ENCODE results near the gene MUC5B. TPM values are rescaled to one million over a fixed set of nuclear protein-coding genes. Genes with fewer than 3 reads are reported as not detected.
A peak's percentile ranks its signal among the peaks of the same experiment; 100 is the strongest.
"Not testable (repeated sequence)": the region's sequence is repeated elsewhere in the genome, so short reads cannot be mapped to it uniquely, and the experiment has no call there.

The MUC5B gene
- total and polyA plus RNA-seq, 5 donors from 2014 or later: not detected

DNA sequence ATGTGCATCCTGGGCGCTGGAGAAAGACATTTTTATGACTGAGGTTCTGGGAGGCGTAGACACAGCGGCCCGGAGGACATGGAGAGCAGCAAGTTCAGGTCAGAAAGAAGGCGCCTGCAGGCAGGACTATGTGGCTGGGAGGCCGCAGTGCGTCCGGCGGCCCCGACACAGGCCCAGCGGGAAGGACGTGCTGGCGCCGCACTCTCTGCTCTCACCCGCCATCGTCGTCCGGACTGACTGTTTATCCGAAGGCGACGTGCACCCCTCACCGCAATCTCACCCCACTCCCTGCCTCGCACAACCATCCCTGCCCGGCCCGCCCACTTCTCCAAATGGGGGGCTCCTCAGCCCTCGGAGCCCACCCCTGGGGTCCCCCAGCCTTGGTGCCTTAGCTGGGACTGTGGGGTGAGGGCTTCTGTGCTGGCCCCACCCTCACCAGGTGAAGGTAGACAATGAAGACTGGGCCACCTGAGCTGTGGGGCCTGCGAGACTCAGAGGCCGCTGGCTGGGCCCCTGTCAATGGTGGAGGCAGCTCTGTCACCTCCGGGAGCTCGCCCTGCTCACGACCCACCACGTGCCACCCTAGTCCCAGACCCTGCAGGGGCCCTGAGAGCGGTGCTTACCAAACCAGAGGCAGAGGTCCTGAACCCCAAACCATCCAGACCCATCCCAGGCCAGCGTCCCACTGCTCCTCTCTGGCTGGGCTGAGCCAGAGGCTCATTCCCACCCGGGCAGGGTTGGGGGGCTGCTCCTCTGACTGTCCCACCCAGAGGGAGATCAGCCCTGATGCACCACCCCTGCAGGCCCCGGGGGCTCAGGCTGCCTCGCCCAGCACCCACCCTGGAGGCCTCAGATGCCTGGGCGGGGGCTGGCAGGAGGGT, 16.2 kb upstream of the MUC5B start:
- Mint-ChIP-seq H3K4me3 (no peak overlapping the region), H3K4me1 (no peaks in the 10 kb centered on the region), H3K27ac (no peak overlapping the region), H3K27me3 (peaks cover 3% of the 10 kb centered on the region), H3K9me3 (peaks cover 2 to 21% (median 5%) of the 10 kb centered on the region in 7 donors), H3K36me3 (no peaks in the 10 kb centered on the region)
- ATAC-seq (ENCODE audit: low read depth in 2 of 2): no peak
- Histone ChIP-seq H3K4me1 (ENCODE audit: control insufficient read depth, insufficient read depth, low read length, poor library complexity, severe bottlenecking) (no peaks in the 10 kb centered on the region), H3K27me3 (ENCODE audit: control insufficient read depth, insufficient read depth, low read length) (no peaks in the 10 kb centered on the region), H3K9me3 (ENCODE audit: control insufficient read depth in 2 of 2, low read length in 2 of 2) (peaks cover 5 to 12% of the 10 kb centered on the region in 2 experiments), H3K36me3 (ENCODE audit: control insufficient read depth, insufficient read depth, low read length) (no peaks in the 10 kb centered on the region), H3K27ac (ENCODE audit: insufficient read depth, low read length, poor library complexity, severe bottlenecking) (no peak overlapping the region), H3K4me3 (ENCODE audit: low read depth, low read length) (no peak overlapping the region)
- no peak for DNase-seq

- no peak overlapping the region for H3K4me3 Mint-ChIP-seq
- no peaks in the 10 kb centered on the region for H3K36me3 Mint-ChIP-seq
- no peaks in the 10 kb centered on the region for H3K4me1 ChIP-seq (ENCODE audit: control insufficient read depth, insufficient read depth, low read length, poor library complexity, severe bottlenecking)
- H3K27me3 ChIP-seq (ENCODE audit: control insufficient read depth, insufficient read depth, low read length): no peaks in the 10 kb centered on the region
- H3K9me3 Mint-ChIP-seq: peaks cover 2 to 29% (median 5%) of the 10 kb centered on the region in 7 donors
- no peak overlapping the region for H3K27ac Mint-ChIP-seq
- H3K27ac ChIP-seq (ENCODE audit: insufficient read depth, low read length, poor library complexity, severe bottlenecking): no peak overlapping the region
- ATAC-seq (ENCODE audit: low read depth in 2 of 2) (no peak), DNase-seq (no peak)
- no peaks in the 10 kb centered on the region for H3K36me3 ChIP-seq (ENCODE audit: control insufficient read depth, insufficient read depth, low read length)
- H3K4me3 ChIP-seq (ENCODE audit: low read depth, low read length): no peak overlapping the region
- no peaks in the 10 kb centered on the region for H3K4me1 Mint-ChIP-seq
- H3K27me3 Mint-ChIP-seq: peaks cover 4% of the 10 kb centered on the region
- H3K9me3 ChIP-seq (ENCODE audit: control insufficient read depth in 2 of 2, low read length in 2 of 2): peaks cover 14 to 21% of the 10 kb centered on the region in 2 experiments
Observed at GRCh38 chr11:1207401-1208143, 15.3 kb upstream of the MUC5B start.

DNA sequence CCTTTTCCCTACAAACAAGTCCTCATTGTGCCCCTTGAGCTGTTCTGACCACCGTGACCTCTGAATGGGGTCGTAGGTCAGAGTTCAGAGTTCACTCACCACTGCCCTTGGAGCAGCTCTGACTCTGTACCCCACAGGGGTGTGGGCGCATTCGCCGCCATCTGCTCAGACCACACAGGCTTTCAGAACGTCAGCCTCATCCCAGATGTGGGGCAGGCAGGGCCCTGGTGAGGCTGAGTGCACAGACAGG, 14.8 kb upstream of the MUC5B start:
- no peaks in the 10 kb centered on the region for H3K27me3 ChIP-seq (ENCODE audit: control insufficient read depth, insufficient read depth, low read length)
- H3K4me3 Mint-ChIP-seq: no peak overlapping the region
- no peaks in the 10 kb centered on the region for H3K36me3 Mint-ChIP-seq
- no peaks in the 10 kb centered on the region for H3K4me1 Mint-ChIP-seq
- H3K27me3 Mint-ChIP-seq: peaks cover 4% of the 10 kb centered on the region
- no peak for ATAC-seq (ENCODE audit: low read depth in 2 of 2)
- H3K4me3 ChIP-seq (ENCODE audit: low read depth, low read length): no peak overlapping the region
- DNase-seq: no peak
- peaks cover 16 to 25% of the 10 kb centered on the region in 2 experiments for H3K9me3 ChIP-seq (ENCODE audit: control insufficient read depth in 2 of 2, low read length in 2 of 2)
- no peak overlapping the region for H3K27ac ChIP-seq (ENCODE audit: insufficient read depth, low read length, poor library complexity, severe bottlenecking)
- no peaks in the 10 kb centered on the region for H3K4me1 ChIP-seq (ENCODE audit: control insufficient read depth, insufficient read depth, low read length, poor library complexity, severe bottlenecking)
- H3K27ac Mint-ChIP-seq: peak overlapping the region in 1 of 3 donors; percentile 74
- H3K9me3 Mint-ChIP-seq: peaks cover 2 to 33% (median 5%) of the 10 kb centered on the region in 7 donors
- no peaks in the 10 kb centered on the region for H3K36me3 ChIP-seq (ENCODE audit: control insufficient read depth, insufficient read depth, low read length)

DNA sequence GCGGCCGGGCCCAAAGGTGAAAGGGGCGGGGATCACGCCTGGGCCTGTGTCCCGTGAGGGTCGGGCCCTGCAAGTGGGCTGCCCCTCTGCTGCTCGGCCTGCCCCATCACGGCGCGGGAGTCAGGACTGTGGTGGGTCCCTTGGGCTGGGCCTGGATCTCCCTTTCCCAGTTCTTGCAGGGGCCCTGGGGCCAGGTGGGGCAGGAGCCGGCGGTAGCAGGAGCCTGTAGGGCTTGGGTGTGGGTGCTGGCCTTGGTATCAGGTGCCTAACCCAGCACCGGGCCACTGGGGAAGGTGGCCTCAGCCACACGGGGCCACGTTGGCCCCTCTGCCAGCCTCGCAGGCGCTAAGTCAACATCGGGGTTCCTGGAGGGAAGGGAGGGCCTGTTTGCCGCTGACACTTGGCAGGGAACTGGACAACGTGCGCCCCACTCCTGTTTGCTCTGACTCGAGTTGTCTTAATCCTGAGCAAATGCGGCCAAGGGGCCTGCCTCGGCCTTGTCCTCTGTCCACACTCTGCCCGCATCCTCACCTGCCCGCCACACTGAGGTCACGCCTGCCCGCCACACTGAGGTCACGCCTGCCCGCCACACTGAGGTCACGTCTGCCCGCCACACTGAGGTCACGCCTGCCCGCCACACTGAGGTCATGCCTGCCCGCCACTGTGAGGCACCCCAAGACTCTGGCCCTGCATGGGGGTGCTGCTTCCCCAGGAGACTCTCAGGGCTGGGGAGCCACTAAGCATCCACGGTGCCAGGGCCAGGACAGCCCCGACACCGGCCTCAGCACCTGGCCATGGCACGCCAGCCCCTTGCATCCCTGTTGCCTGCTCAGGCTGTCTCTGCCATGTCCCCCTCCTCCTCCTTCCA, 14.2 kb upstream of the MUC5B start:
- Histone ChIP-seq H3K9me3 (ENCODE audit: control insufficient read depth in 2 of 2, low read length in 2 of 2) (peaks cover 20 to 25% of the 10 kb centered on the region in 2 experiments), H3K4me1 (ENCODE audit: control insufficient read depth, insufficient read depth, low read length, poor library complexity, severe bottlenecking) (no peaks in the 10 kb centered on the region), H3K27ac (ENCODE audit: insufficient read depth, low read length, poor library complexity, severe bottlenecking) (no peak overlapping the region), H3K36me3 (ENCODE audit: control insufficient read depth, insufficient read depth, low read length) (no peaks in the 10 kb centered on the region), H3K27me3 (ENCODE audit: control insufficient read depth, insufficient read depth, low read length) (no peaks in the 10 kb centered on the region), H3K4me3 (ENCODE audit: low read depth, low read length) (no peak overlapping the region)
- no peak overlapping the region for H3K4me3 Mint-ChIP-seq
- no peaks in the 10 kb centered on the region for H3K4me1 Mint-ChIP-seq
- DNase-seq (no peak), ATAC-seq (ENCODE audit: low read depth in 2 of 2) (no peak)
- H3K36me3 Mint-ChIP-seq: no peaks in the 10 kb centered on the region
- peaks cover 4% of the 10 kb centered on the region for H3K27me3 Mint-ChIP-seq
- H3K9me3 Mint-ChIP-seq: peaks cover 2 to 38% (median 7%) of the 10 kb centered on the region in 7 donors
- H3K27ac Mint-ChIP-seq: no peak overlapping the region

DNA sequence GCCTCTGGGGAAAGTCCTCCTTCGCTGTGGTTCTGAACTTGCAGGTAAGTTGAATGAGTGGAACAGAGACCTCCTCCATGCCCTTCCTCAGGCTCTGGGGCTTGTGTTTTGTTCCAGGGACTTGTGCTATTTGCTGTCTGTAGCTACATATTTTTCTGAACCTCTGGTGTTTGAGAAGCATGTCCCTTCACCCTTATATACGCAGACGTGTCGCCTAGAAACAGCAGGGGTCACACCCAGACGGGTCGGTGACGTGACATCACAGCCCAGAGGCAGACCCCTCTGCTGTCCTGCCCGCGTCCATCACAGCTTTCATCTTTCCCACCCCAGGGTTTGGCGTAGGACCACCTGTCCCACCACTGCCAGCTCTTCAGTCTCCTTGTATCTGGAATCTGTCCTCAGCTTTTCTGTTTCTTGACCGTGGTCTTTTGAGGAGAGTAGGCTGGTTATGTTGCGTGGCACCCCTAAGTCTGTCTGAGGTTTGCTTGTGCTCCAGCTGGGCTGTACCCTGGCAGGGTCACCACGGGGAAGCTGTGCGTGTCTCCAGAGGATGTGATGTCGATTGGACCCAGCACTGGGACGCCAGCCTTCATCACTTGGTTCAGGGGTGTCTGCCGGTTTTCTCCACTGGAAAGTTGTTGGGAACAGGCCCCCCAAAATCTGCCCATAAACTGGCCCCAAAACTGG, 13.4 kb upstream of the MUC5B start:
- peaks cover 4% of the 10 kb centered on the region for H3K27me3 Mint-ChIP-seq
- DNase-seq (no peak), ATAC-seq (ENCODE audit: low read depth in 2 of 2) (no peak)
- H3K4me1 Mint-ChIP-seq: no peaks in the 10 kb centered on the region
- no peaks in the 10 kb centered on the region for H3K36me3 Mint-ChIP-seq
- H3K9me3 Mint-ChIP-seq: peaks cover 2 to 38% (median 9%) of the 10 kb centered on the region in 7 donors
- no peaks in the 10 kb centered on the region for H3K27me3 ChIP-seq (ENCODE audit: control insufficient read depth, insufficient read depth, low read length)
- H3K36me3 ChIP-seq (ENCODE audit: control insufficient read depth, insufficient read depth, low read length): no peaks in the 10 kb centered on the region
- H3K4me3 Mint-ChIP-seq: no peak overlapping the region
- H3K27ac ChIP-seq (ENCODE audit: insufficient read depth, low read length, poor library complexity, severe bottlenecking): no peak overlapping the region
- H3K4me3 ChIP-seq (ENCODE audit: low read depth, low read length): no peak overlapping the region
- no peak overlapping the region for H3K27ac Mint-ChIP-seq
- no peaks in the 10 kb centered on the region for H3K4me1 ChIP-seq (ENCODE audit: control insufficient read depth, insufficient read depth, low read length, poor library complexity, severe bottlenecking)
- peaks cover 20 to 25% of the 10 kb centered on the region in 2 experiments for H3K9me3 ChIP-seq (ENCODE audit: control insufficient read depth in 2 of 2, low read length in 2 of 2)

DNA sequence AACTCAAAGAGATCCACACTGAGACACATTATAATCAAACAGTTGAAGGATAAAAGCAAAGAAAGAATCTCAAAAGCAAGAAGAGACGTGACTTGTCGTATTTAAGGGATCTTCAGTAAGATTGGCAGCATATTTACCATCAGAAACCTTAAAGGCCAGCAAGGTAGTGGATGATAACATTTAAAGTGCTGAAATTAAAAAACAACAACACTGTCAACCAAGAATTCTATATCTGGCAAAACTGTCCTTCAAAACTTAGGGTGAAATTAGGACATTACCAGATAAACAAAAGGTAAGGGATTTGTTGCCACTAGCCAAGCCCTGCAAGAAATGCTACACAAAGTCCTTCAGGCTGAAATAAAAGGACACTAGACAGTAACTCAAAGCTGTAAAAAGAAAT, 11.0 kb upstream of the MUC5B start:
- Mint-ChIP-seq H3K4me3 (no peak overlapping the region), H3K9me3 (peaks cover 2 to 40% (median 9%) of the 10 kb centered on the region in 7 donors)

DNA sequence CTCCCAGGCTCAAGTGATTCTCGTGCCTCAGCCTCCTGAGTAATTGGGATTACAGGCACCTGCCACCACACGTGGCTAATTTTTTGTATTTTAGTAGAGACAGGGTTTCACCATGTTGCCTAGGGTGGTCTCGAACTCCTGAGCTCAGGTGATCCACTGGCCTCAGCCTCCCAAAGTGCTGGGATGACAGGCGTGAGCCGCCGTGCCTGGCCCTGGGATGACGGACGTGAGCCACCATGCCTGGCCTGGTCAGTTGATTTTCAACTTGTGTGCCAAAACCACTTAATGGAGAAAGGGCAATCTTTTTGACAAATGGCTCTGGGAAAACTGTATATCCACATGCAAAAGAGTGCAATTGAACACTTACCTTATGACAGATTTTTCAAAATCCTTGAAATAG, 7.0 kb upstream of the MUC5B start:
- not testable (repeated sequence) for H3K4me1 Mint-ChIP-seq; H3K27ac ChIP-seq (ENCODE audit: insufficient read depth, low read length, poor library complexity, severe bottlenecking); H3K36me3 ChIP-seq (ENCODE audit: control insufficient read depth, insufficient read depth, low read length); H3K27ac Mint-ChIP-seq; DNase-seq; H3K27me3 Mint-ChIP-seq; ATAC-seq (ENCODE audit: low read depth in 2 of 2); H3K4me3 ChIP-seq (ENCODE audit: low read depth, low read length); H3K4me3 Mint-ChIP-seq; H3K36me3 Mint-ChIP-seq; H3K4me1 ChIP-seq (ENCODE audit: control insufficient read depth, insufficient read depth, low read length, poor library complexity, severe bottlenecking); H3K27me3 ChIP-seq (ENCODE audit: control insufficient read depth, insufficient read depth, low read length)
- H3K9me3 ChIP-seq (ENCODE audit: control insufficient read depth in 2 of 2, low read length in 2 of 2): peaks cover 20 to 25% of the 10 kb centered on the region in 2 experiments
- peaks cover 2 to 29% (median 9%) of the 10 kb centered on the region in 7 donors for H3K9me3 Mint-ChIP-seq

More for the DNA sequence above, 11.0 kb upstream of the MUC5B start:
- Histone ChIP-seq H3K27ac (ENCODE audit: insufficient read depth, low read length, poor library complexity, severe bottlenecking) (no peak overlapping the region), H3K4me3 (ENCODE audit: low read depth, low read length) (no peak overlapping the region), H3K36me3 (ENCODE audit: control insufficient read depth, insufficient read depth, low read length) (no peaks in the 10 kb centered on the region), H3K4me1 (ENCODE audit: control insufficient read depth, insufficient read depth, low read length, poor library complexity, severe bottlenecking) (no peaks in the 10 kb centered on the region), H3K27me3 (ENCODE audit: control insufficient read depth, insufficient read depth, low read length) (no peaks in the 10 kb centered on the region), H3K9me3 (ENCODE audit: control insufficient read depth in 2 of 2, low read length in 2 of 2) (peaks cover 20 to 29% of the 10 kb centered on the region in 2 experiments)
- no peak overlapping the region for H3K27ac Mint-ChIP-seq
- no peak for ATAC-seq (ENCODE audit: low read depth in 2 of 2)
- DNase-seq: no peak
- H3K4me1 Mint-ChIP-seq: no peaks in the 10 kb centered on the region
- H3K36me3 Mint-ChIP-seq: no peaks in the 10 kb centered on the region
- H3K27me3 Mint-ChIP-seq: peaks cover 4% of the 10 kb centered on the region
